SU-DHL-6 (cell line): ENCODE data around the gene MT1E.

Experiments used
- H2AFZ ChIP-seq: fragments of 200-600 bp; sonication (generic); 2 replicates; pipeline ENCODE4 v1.6.1; 2014; ENCODE audit warnings: low read depth, mild to moderate bottlenecking, moderate library complexity, mixed read lengths, antibody characterized with exemption, low read length; ENCODE audit not compliant: severe bottlenecking
- H3F3A ChIP-seq: fragments of 200-600 bp; shearing (Covaris generic); 2 replicates; pipeline ENCODE4 v1.6.0; 2016; ENCODE audit warnings: antibody characterized with exemption, mild to moderate bottlenecking; ENCODE audit not compliant: insufficient read depth
- H3K27ac ChIP-seq: fragments of 200-600 bp; sonication (generic); 2 replicates; pipeline ENCODE4 v1.5.1; 2016; ENCODE audit warnings: low read depth, mild to moderate bottlenecking, low read length, moderate library complexity, mixed read lengths
- H3K27me3 ChIP-seq: fragments of 200-600 bp; sonication (generic), shearing (Covaris generic); 2 replicates; pipeline ENCODE4 v1.6.0; 2014; ENCODE audit warnings: mild to moderate bottlenecking, low read length
- H3K36me3 ChIP-seq: fragments of 200-600 bp; sonication (generic); 2 replicates; pipeline ENCODE4 v1.6.1; 2014; ENCODE audit warnings: mild to moderate bottlenecking, low read length, mixed read lengths
- H3K4me2 ChIP-seq: fragments of 300-600, 200-600 bp; shearing (Covaris generic), sonication (generic); 2 replicates; pipeline ENCODE4 v1.6.0; 2014; ENCODE audit warnings: low read length, low read depth, mild to moderate bottlenecking; ENCODE audit not compliant: poor library complexity, severe bottlenecking
- H3K4me3 ChIP-seq: fragments of 200-600 bp; sonication (generic); 2 replicates; pipeline ENCODE4 v1.5.1; 2014; ENCODE audit warnings: antibody characterized with exemption, low read length, mild to moderate bottlenecking, mixed read lengths; ENCODE audit not compliant: insufficient read depth, poor library complexity, severe bottlenecking
- H3K79me2 ChIP-seq: fragments of 200-600 bp; sonication (generic); 2 replicates; pipeline ENCODE4 v1.6.1; 2014; ENCODE audit warnings: mild to moderate bottlenecking, low read length, moderate library complexity; ENCODE audit not compliant: insufficient read depth
- H3K9ac ChIP-seq: fragments of 200-600 bp; sonication (generic); 2 replicates; pipeline ENCODE4 v1.7.0; 2014; ENCODE audit warnings: mild to moderate bottlenecking, low read length
- H3K9me2 ChIP-seq: fragments of 200-600 bp; sonication (generic); replicated peaks from 2 replicates; pipeline ENCODE4 v1.6.1; 2014; ENCODE audit warnings: low read length; ENCODE audit not compliant: insufficient read depth
- H3K9me3 ChIP-seq: fragments of 200-600 bp; sonication (generic); 2 replicates; pipeline ENCODE4 v1.6.1; 2014; ENCODE audit warnings: low read length, mixed read lengths; ENCODE audit not compliant: insufficient read depth
- H4K20me1 ChIP-seq: fragments of 200-600 bp; sonication (generic); 2 replicates; pipeline ENCODE4 v1.6.1; 2014; ENCODE audit warnings: low read depth, mild to moderate bottlenecking, antibody characterized with exemption, low read length, moderate library complexity, mixed read lengths
- CTCF ChIP-seq: fragments of 200-600 bp; sonication (generic); IDR thresholded peaks from one replicate; pipeline ENCODE4 v1.5.1; 2017; ENCODE audit warnings: antibody characterized with exemption, mild to moderate bottlenecking, low read length, moderate library complexity; ENCODE audit not compliant: insufficient read depth, poor library complexity, severe bottlenecking
- EZH2phosphoT487 ChIP-seq: fragments of 200-600 bp; sonication (generic), shearing (Covaris generic); conservative IDR thresholded peaks from 2 replicates; pipeline ENCODE4 v1.6.1; 2018; ENCODE audit warnings: mild to moderate bottlenecking, antibody characterized with exemption, low read length, moderate library complexity, mixed read lengths

MT1E gene

GRCh38 chr16:56601325-56601724 lies 24.3 kb upstream of the MT1E start:
- Histone ChIP-seq H3K4me2 (no peak overlapping the region), H3K27ac (no peak overlapping the region), H3K4me3 (no peak overlapping the region), H3K36me3 (no peaks in the 10 kb centered on the region), H3K9me3 (no peaks in the 10 kb centered on the region), H4K20me1 (no peaks in the 10 kb centered on the region), H3K9me2 (no peaks in the 10 kb centered on the region), H3F3A (no peaks in the 10 kb centered on the region), H2AFZ (no peak overlapping the region), H3K9ac (no peak overlapping the region), H3K79me2 (no peaks in the 10 kb centered on the region), H3K27me3 (no peaks in the 10 kb centered on the region)
- TF ChIP-seq EZH2phosphoT487, result no peak
- TF ChIP-seq CTCF, result no peak

- no peaks in the 10 kb centered on the region for H3K79me2 ChIP-seq
- H3K36me3 ChIP-seq, result no peaks in the 10 kb centered on the region
- H3K4me2 ChIP-seq, result no peak overlapping the region
- no peaks in the 10 kb centered on the region for H3K27me3 ChIP-seq
- H3K9me2 ChIP-seq, result no peaks in the 10 kb centered on the region
- no peaks in the 10 kb centered on the region for H4K20me1 ChIP-seq
- H3K27ac ChIP-seq, result no peak overlapping the region
- no peak for TF ChIP-seq CTCF
- no peak for TF ChIP-seq EZH2phosphoT487
- no peaks in the 10 kb centered on the region for H3K9me3 ChIP-seq
- no peak overlapping the region for H2AFZ ChIP-seq
- no peaks in the 10 kb centered on the region for H3F3A ChIP-seq
- H3K4me3 ChIP-seq, result no peak overlapping the region
- H3K9ac ChIP-seq, result no peak overlapping the region
Observed at GRCh38 chr16:56603589-56603988, 22.0 kb upstream of the MT1E start.

- H2AFZ ChIP-seq, result no peak overlapping the region
Observed at GRCh38 chr16:56604966-56605365, 20.6 kb upstream of the MT1E start.

GRCh38 chr16:56605475-56605874 lies 20.1 kb upstream of the MT1E start:
- H3K9me3 ChIP-seq, result no peaks in the 10 kb centered on the region
- H3K4me2 ChIP-seq, result no peak overlapping the region
- H2AFZ ChIP-seq, result no peak overlapping the region
- no peaks in the 10 kb centered on the region for H3F3A ChIP-seq
- H3K4me3 ChIP-seq, result no peak overlapping the region
- H3K27me3 ChIP-seq, result no peaks in the 10 kb centered on the region
- TF ChIP-seq EZH2phosphoT487, result no peak
- no peak for TF ChIP-seq CTCF
- no peaks in the 10 kb centered on the region for H3K79me2 ChIP-seq
- no peak overlapping the region for H3K9ac ChIP-seq
- H3K9me2 ChIP-seq, result no peaks in the 10 kb centered on the region
- H4K20me1 ChIP-seq, result no peaks in the 10 kb centered on the region
- no peak overlapping the region for H3K27ac ChIP-seq
- H3K36me3 ChIP-seq, result no peaks in the 10 kb centered on the region

More at GRCh38 chr16:56604966-56605365, 20.6 kb upstream of the MT1E start:
- Histone ChIP-seq H3K36me3 (no peaks in the 10 kb centered on the region), H3K27me3 (no peaks in the 10 kb centered on the region), H4K20me1 (no peaks in the 10 kb centered on the region), H3K27ac (no peak overlapping the region), H3K79me2 (no peaks in the 10 kb centered on the region), H3K9me2 (no peaks in the 10 kb centered on the region), H3K4me3 (no peak overlapping the region), H3F3A (no peaks in the 10 kb centered on the region), H3K4me2 (no peak overlapping the region), H3K9ac (no peak overlapping the region), H3K9me3 (no peaks in the 10 kb centered on the region)
- TF ChIP-seq EZH2phosphoT487, result no peak
